NCI-H2227 (cell line): Measurements from ENCODE around the gene EPN1.

Source experiments
- DNase-seq: peaks from one replicate; lab custom pipeline; 2025; ENCODE audit not compliant: unreplicated experiment; lab: John Stamatoyannopoulos, UW

Gene EPN1

GRCh38 chr19:55692681-55693081 is 17.7 kb downstream of the EPN1 start:
- no peak for DNase-seq

- DNase-seq = no peak
These were observed 18.4 kb downstream of the EPN1 start for GRCh38 chr19:55693336-55693974.

- DNase-seq = no peak
These were observed 19.2 kb downstream of the EPN1 start for GRCh38 chr19:55694241-55694655.

- no peak for DNase-seq
These were observed 19.8 kb downstream of the EPN1 start for GRCh38 chr19:55694656-55695491.

- DNase-seq = no peak
These were observed 20.7 kb downstream of the EPN1 start for GRCh38 chr19:55695511-55696290.

- DNase-seq = no peak
These were observed 21.5 kb downstream of the EPN1 start for GRCh38 chr19:55696301-55697068.

GRCh38 chr19:55697069-55697440 is 22.0 kb downstream of the EPN1 start:
- DNase-seq = no peak

GRCh38 chr19:55697698-55698097 is 22.7 kb downstream of the EPN1 start:
- DNase-seq = no peak

GRCh38 chr19:55698256-55698655 is 23.2 kb downstream of the EPN1 start:
- no peak for DNase-seq

- DNase-seq = no peak
These were observed 24.2 kb downstream of the EPN1 start for GRCh38 chr19:55699221-55699620.

GRCh38 chr19:55700813-55701212 is 25.8 kb downstream of the EPN1 start:
- DNase-seq = no peak

GRCh38 chr19:55702131-55702627 is 27.2 kb downstream of the EPN1 start:
- no peak for DNase-seq

- no peak for DNase-seq
These were observed 28.8 kb downstream of the EPN1 start for GRCh38 chr19:55703790-55704215.

- DNase-seq = no peak
These were observed 29.6 kb downstream of the EPN1 start for GRCh38 chr19:55704494-55705245.

GRCh38 chr19:55705972-55706371 is 30.9 kb downstream of the EPN1 start:
- no peak for DNase-seq

GRCh38 chr19:55711719-55712118 is 36.7 kb downstream of the EPN1 start:
- no peak for DNase-seq

GRCh38 chr19:55712804-55713631 is 38.0 kb downstream of the EPN1 start:
- DNase-seq = no peak

- no peak for DNase-seq
These were observed 41.5 kb downstream of the EPN1 start for GRCh38 chr19:55716531-55716930.

GRCh38 chr19:55717251-55717650 is 42.2 kb downstream of the EPN1 start:
- no peak for DNase-seq
